GM18511 (cell line): ENCODE results near the gene WDR36.

ENCODE experiments used
- ATAC-seq: cut with Tn5 transposase; IDR thresholded peaks from one replicate; pipeline ENCODE4 v1.9.1; 2021; ENCODE audit warnings: mild to moderate bottlenecking, moderate library complexity; ENCODE audit not compliant: unreplicated experiment

Gene WDR36

GRCh38 chr5:111099058-111099778, 7.1 kb downstream of the WDR36 start:
- ATAC-seq, result no peak

GRCh38 chr5:111106320-111106948, 14.3 kb downstream of the WDR36 start:
- ATAC-seq, result no peak

- ATAC-seq, result no peak
Measured at GRCh38 chr5:111107371-111107770, 15.2 kb downstream of the WDR36 start.

GRCh38 chr5:111111956-111112355, 19.8 kb downstream of the WDR36 start:
- ATAC-seq, result no peak

GRCh38 chr5:111113678-111114077, 21.5 kb downstream of the WDR36 start:
- no peak for ATAC-seq

GRCh38 chr5:111115229-111115628, 23.1 kb downstream of the WDR36 start:
- ATAC-seq, result no peak

GRCh38 chr5:111116550-111116949, 24.4 kb downstream of the WDR36 start:
- no peak for ATAC-seq

- ATAC-seq, result no peak
Measured at GRCh38 chr5:111117136-111117535, 25.0 kb downstream of the WDR36 start.

- no peak for ATAC-seq
Measured at GRCh38 chr5:111119221-111119620, 27.1 kb downstream of the WDR36 start.

- ATAC-seq, result no peak
Measured at GRCh38 chr5:111119856-111120255, 27.7 kb downstream of the WDR36 start.

- ATAC-seq, result no peak
Measured at GRCh38 chr5:111120911-111121310, 28.8 kb downstream of the WDR36 start.

GRCh38 chr5:111121926-111122325, 29.8 kb downstream of the WDR36 start:
- ATAC-seq, result no peak

GRCh38 chr5:111122398-111122797, 30.2 kb downstream of the WDR36 start:
- ATAC-seq, result no peak

GRCh38 chr5:111124793-111125192, 32.6 kb downstream of the WDR36 start:
- no peak for ATAC-seq

GRCh38 chr5:111126896-111127295, 34.7 kb downstream of the WDR36 start:
- ATAC-seq, result no peak

GRCh38 chr5:111127453-111128195, 35.5 kb downstream of the WDR36 start:
- ATAC-seq, result no peak

- ATAC-seq, result no peak
Measured at GRCh38 chr5:111129938-111130337, 37.8 kb downstream of the WDR36 start.

- no peak for ATAC-seq
Measured at GRCh38 chr5:111131356-111131755, 39.2 kb downstream of the WDR36 start.

GRCh38 chr5:111132076-111132475, 39.9 kb downstream of the WDR36 start:
- ATAC-seq, result no peak

GRCh38 chr5:111132731-111133435, 40.7 kb downstream of the WDR36 start:
- no peak for ATAC-seq

- no peak for ATAC-seq
Measured at GRCh38 chr5:111133436-111133751, 41.2 kb downstream of the WDR36 start.

- ATAC-seq, result no peak
Measured at GRCh38 chr5:111134087-111134486, 41.9 kb downstream of the WDR36 start.
